Measurements from ENCODE around the gene RBBP5. TPM values are rescaled to one million over a fixed set of nuclear protein-coding genes. Genes with fewer than 3 reads are reported as not detected.

Gene RBBP5
- total RNA-seq, 2 experiments from 2014 or later = 14.8 to 15.6 TPM

DNA sequence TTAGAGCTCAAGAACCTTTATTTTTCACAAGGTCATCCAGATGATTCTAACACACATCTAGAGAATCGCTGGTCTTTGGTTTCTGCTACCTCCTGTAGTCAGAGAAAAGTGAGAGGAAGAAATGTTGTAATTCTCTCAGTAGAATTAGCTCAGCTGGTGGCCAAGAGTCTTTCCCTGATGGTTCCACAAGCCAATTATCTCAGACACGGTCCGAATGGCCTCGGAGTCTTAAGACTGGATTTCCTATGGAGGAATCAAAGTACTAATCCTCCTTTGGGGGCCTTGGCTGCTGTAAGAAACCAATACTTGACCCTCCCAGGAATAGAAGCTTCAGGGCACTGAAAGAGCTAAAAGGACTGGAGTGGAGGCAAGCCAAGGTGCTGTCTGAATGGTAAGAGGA lies 39.3 kb downstream of the RBBP5 start:
- Mint-ChIP-seq H3K4me1 (ENCODE audit: low read depth) (no peaks in the 10 kb centered on the region), H3K27ac (no peak overlapping the region), H3K4me3 (no peak overlapping the region), H3K36me3 (ENCODE audit: low read depth) (peaks cover 47% of the 10 kb centered on the region), H3K27me3 (no peaks in the 10 kb centered on the region), H3K9me3 (no peaks in the 10 kb centered on the region)
- Histone ChIP-seq H3K36me3 (ENCODE audit: insufficient read depth, low read length) (peaks cover 24% of the 10 kb centered on the region), H3K9me3 (ENCODE audit: control insufficient read depth in 1 of 2, insufficient read depth in 1 of 2, low read length in 2 of 2) (no peaks in the 10 kb centered on the region), H3K4me1 (ENCODE audit: insufficient read depth, low read length) (no peaks in the 10 kb centered on the region), H3K4me3 (ENCODE audit: low read length) (no peak overlapping the region), H3K27me3 (ENCODE audit: control insufficient read depth in 1 of 2, insufficient read depth in 2 of 2, low read length in 2 of 2) (no peaks in the 10 kb centered on the region), H3K27ac (ENCODE audit: low read depth in 1 of 2, low read length in 2 of 2) (no peak overlapping the region)
- TF ChIP-seq, protein P1, sequence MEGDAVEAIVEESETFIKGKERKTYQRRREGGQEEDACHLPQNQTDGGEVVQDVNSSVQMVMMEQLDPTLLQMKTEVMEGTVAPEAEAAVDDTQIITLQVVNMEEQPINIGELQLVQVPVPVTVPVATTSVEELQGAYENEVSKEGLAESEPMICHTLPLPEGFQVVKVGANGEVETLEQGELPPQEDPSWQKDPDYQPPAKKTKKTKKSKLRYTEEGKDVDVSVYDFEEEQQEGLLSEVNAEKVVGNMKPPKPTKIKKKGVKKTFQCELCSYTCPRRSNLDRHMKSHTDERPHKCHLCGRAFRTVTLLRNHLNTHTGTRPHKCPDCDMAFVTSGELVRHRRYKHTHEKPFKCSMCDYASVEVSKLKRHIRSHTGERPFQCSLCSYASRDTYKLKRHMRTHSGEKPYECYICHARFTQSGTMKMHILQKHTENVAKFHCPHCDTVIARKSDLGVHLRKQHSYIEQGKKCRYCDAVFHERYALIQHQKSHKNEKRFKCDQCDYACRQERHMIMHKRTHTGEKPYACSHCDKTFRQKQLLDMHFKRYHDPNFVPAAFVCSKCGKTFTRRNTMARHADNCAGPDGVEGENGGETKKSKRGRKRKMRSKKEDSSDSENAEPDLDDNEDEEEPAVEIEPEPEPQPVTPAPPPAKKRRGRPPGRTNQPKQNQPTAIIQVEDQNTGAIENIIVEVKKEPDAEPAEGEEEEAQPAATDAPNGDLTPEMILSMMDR (IDR thresholded peaks at IDR 0.05) = no peak
- ATAC-seq (ENCODE audit: poor library complexity) (no peak), DNase-seq (no peak)
- POLR2A ChIA-PET = interaction anchor here (0.5 kb wide), 1 partner anchor 170 kb away, joined by 3 read pairs; no protein-coding TSS in a partner anchor
- CTCF ChIA-PET = interaction anchor here (1.6 kb wide), 1 partner anchor 174 kb away, joined by 3 read pairs; no protein-coding TSS in a partner anchor
- intact Hi-C loops (cut with DNase I, micrococcal nuclease) = no loop called here

DNA sequence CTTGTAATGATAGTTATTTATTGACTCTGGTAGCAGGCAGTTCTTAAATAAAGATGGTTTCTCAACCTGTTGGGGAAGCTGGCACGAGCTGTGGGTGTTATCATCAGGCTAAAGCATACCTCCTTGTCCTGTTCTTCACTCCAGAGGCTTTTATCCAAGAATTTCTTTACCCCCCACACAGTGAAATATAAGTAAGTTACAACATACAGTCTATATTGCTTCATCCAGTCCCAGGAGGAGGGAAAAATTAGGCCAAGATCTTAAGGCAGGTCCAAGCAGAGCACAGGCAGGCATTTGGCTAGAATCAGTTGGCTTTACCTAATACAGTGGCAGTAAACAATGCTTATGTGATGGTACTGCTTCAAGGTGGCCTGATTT lies 43.9 kb downstream of the RBBP5 start:
- POLR2A ChIA-PET = no interaction called here
- DNase-seq (no peak), ATAC-seq (ENCODE audit: poor library complexity) (no peak)
- Histone ChIP-seq H3K4me1 (ENCODE audit: insufficient read depth, low read length) (no peaks in the 10 kb centered on the region), H3K27me3 (ENCODE audit: control insufficient read depth in 1 of 2, insufficient read depth in 2 of 2, low read length in 2 of 2) (no peaks in the 10 kb centered on the region), H3K9me3 (ENCODE audit: control insufficient read depth in 1 of 2, insufficient read depth in 1 of 2, low read length in 2 of 2) (no peaks in the 10 kb centered on the region), H3K4me3 (ENCODE audit: low read length) (no peak overlapping the region), H3K27ac (ENCODE audit: low read depth in 1 of 2, low read length in 2 of 2) (no peak overlapping the region), H3K36me3 (ENCODE audit: insufficient read depth, low read length) (no peaks in the 10 kb centered on the region)
- CTCF ChIA-PET = no interaction called here
- H3K36me3 Mint-ChIP-seq (ENCODE audit: low read depth) = peaks cover 5% of the 10 kb centered on the region
- TF ChIP-seq, protein P1 (IDR thresholded peaks at IDR 0.05) = no peak
- no peaks in the 10 kb centered on the region for H3K27me3 Mint-ChIP-seq
- no peaks in the 10 kb centered on the region for H3K9me3 Mint-ChIP-seq
- intact Hi-C loops (cut with DNase I, micrococcal nuclease) = no loop called here
- no peak overlapping the region for H3K4me3 Mint-ChIP-seq
- no peaks in the 10 kb centered on the region for H3K4me1 Mint-ChIP-seq (ENCODE audit: low read depth)
- H3K27ac Mint-ChIP-seq = no peak overlapping the region

DNA sequence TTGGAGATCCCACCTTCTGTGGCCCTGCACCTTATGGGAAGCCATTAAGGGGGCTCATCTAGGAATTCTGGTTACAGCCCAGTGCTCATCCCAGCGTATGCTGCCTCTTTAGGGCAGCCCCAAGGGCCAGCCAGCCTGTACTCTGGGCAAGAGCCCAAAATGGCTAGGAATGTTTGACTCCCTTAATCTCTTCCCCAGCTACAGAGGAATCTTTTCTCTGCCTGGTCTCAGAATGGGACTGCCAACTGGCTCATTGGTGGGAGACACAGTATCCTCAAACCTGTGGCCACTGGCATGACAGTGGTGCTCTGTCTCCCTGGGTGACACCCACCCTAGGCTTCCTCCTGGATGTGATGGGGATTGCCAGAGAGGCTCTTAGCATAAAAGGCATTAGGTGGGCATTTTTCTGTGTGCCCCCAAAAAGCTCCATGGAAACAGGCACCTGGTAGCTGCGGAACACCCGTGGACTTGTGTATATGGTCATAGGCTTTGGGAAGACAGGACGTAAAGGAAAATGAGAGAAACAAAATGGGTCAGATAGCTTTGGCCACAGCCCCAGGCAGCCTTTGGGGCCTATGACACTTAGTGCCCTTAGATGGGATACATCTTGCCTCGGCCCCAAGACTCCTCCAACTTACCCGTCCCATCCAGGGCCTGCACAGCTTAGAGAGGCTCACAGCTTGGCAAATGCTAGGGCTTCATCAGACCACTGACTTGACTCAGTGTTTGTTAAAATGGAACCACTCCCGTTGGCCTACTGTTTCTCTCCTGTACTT lies 44.4 kb downstream of the RBBP5 start:
- Histone ChIP-seq H3K4me1 (ENCODE audit: insufficient read depth, low read length) (no peaks in the 10 kb centered on the region), H3K27ac (ENCODE audit: low read depth in 1 of 2, low read length in 2 of 2) (no peak overlapping the region), H3K36me3 (ENCODE audit: insufficient read depth, low read length) (no peaks in the 10 kb centered on the region), H3K4me3 (ENCODE audit: low read length) (no peak overlapping the region), H3K9me3 (ENCODE audit: control insufficient read depth in 1 of 2, insufficient read depth in 1 of 2, low read length in 2 of 2) (no peaks in the 10 kb centered on the region), H3K27me3 (ENCODE audit: control insufficient read depth in 1 of 2, insufficient read depth in 2 of 2, low read length in 2 of 2) (no peaks in the 10 kb centered on the region)
- Mint-ChIP-seq H3K27ac (no peak overlapping the region), H3K4me1 (ENCODE audit: low read depth) (no peaks in the 10 kb centered on the region), H3K4me3 (no peak overlapping the region), H3K36me3 (ENCODE audit: low read depth) (no peaks in the 10 kb centered on the region), H3K27me3 (no peaks in the 10 kb centered on the region), H3K9me3 (no peaks in the 10 kb centered on the region)
- TF ChIP-seq, protein P1 (IDR thresholded peaks at IDR 0.05) = no peak
- ChIA-PET CTCF (no interaction called here), POLR2A (no interaction called here)
- DNase-seq (no peak), ATAC-seq (ENCODE audit: poor library complexity) (no peak)
- intact Hi-C loops (cut with DNase I, micrococcal nuclease) = no loop called here

All from CD4-positive, alpha-beta T cell (primary cell).